Mucosa of descending colon (tissue), 3 donors: ENCODE results near the gene METAP1D. TPM values are rescaled to one million over a fixed set of nuclear protein-coding genes. Genes with fewer than 3 reads are reported as not detected.

Experiments used
- ATAC-seq: fragments of 200-7000 bp; cut with Tn5 transposase; one replicate; pipeline ENCODE4 v1.9.1; 2020; ENCODE audit warnings: mild to moderate bottlenecking, moderate library complexity
- DNase-seq, 3 donors: peaks; one replicate each; pipeline ENCODE4 v3.0.0-alpha.2; 2020
- H3K36me3 ChIP-seq: fragments of 200-600 bp; one replicate; pipeline ENCODE4 v1.8.0; 2021; ENCODE audit warnings: low read depth, mild to moderate bottlenecking
- H3K4me1 ChIP-seq: fragments of 200-600 bp; one replicate; pipeline ENCODE4 v1.8.0; 2021; ENCODE audit warnings: low read depth, mild to moderate bottlenecking
- H3K4me3 ChIP-seq: fragments of 200-600 bp; one replicate; pipeline ENCODE4 v1.8.0; 2021; ENCODE audit warnings: mild to moderate bottlenecking
- H3K9me3 ChIP-seq: fragments of 200-600 bp; one replicate; pipeline ENCODE4 v1.8.0; 2021; ENCODE audit warnings: mild to moderate bottlenecking
- intact Hi-C, 2 donors: fragments of 100-400 bp; cut with DNase I in 1 of 2; cut with micrococcal nuclease in 1 of 2; formaldehyde crosslinking; loops; one replicate each; pipeline versions ENCODE4 v1.11.0 to v1.11.1; 2022; cut with DNase I, micrococcal nuclease
- total RNA-seq, 3 donors: library from RNA; stranded (reverse); fragmentation: NEBNext Ultra II Directional in 2 of 3; extraction: Animal tissue kit (Norgen Biotek cat#: 25700) in 2 of 3; gene quantifications; one replicate each; pipeline versions ENCODE4 v1.2.1 to v1.2.4, GENCODE V29; 2021 to 2023
- TF ChIP-seq, protein P1 (sequence below): fragments of 200-600 bp; IDR thresholded peaks from one replicate; pipeline ENCODE4 v1.8.0; 2022; ENCODE audit warnings: antibody characterized with exemption, mild to moderate bottlenecking
- donor health status: DM: no; HTN: no; CAD: no; lungs with moderate emphysema.
- donor health status: DM: no; HTN: no; CAD: no.
- donor health status: DM: no; HTN: yes; CAD: no.

METAP1D gene
- total RNA-seq, 3 donors from 2014 or later: 5.5 to 10.4 (median 6.7) TPM

DNA sequence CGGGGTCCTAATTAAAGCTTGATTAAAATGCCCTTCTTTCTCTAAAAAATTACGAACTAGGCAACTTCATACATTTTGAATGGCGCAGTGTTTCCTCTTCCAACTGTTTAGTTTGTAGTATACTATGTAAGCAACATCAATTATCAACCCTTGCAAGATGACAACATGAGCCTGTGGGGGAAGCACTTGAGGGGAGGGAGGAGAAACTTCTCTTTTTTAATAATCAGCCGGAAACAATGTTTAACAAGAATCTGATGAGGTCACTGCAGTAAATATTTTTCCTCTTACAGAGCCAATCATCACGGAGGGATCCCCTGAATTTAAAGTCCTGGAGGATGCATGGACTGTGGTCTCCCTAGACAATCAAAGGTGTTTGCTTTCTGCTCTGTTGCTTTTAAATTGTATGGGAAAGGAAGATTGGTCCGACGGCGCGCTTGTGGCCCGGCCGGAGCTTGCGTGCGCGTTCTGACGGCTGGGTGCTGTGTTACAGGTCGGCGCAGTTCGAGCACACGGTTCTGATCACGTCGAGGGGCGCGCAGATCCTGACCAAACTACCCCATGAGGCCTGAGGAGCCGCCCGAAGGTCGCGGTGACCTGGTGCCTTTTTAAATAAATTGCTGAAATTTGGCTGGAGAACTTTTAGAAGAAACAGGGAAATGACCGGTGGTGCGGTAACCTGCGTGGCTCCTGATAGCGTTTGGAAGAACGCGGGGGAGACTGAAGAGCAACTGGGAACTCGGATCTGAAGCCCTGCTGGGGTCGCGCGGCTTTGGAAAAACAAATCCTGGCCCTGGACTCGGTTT, 80.3 kb downstream of the METAP1D start:
- no peak for ATAC-seq
- H3K36me3 ChIP-seq: no peaks in the 10 kb centered on the region
- H3K4me3 ChIP-seq: no peak overlapping the region
- TF ChIP-seq, protein P1, sequence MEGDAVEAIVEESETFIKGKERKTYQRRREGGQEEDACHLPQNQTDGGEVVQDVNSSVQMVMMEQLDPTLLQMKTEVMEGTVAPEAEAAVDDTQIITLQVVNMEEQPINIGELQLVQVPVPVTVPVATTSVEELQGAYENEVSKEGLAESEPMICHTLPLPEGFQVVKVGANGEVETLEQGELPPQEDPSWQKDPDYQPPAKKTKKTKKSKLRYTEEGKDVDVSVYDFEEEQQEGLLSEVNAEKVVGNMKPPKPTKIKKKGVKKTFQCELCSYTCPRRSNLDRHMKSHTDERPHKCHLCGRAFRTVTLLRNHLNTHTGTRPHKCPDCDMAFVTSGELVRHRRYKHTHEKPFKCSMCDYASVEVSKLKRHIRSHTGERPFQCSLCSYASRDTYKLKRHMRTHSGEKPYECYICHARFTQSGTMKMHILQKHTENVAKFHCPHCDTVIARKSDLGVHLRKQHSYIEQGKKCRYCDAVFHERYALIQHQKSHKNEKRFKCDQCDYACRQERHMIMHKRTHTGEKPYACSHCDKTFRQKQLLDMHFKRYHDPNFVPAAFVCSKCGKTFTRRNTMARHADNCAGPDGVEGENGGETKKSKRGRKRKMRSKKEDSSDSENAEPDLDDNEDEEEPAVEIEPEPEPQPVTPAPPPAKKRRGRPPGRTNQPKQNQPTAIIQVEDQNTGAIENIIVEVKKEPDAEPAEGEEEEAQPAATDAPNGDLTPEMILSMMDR: no peak
- no peak for DNase-seq
- intact Hi-C loops: no loop called here
- peaks cover 10% of the 10 kb centered on the region for H3K4me1 ChIP-seq
- H3K9me3 ChIP-seq: no peaks in the 10 kb centered on the region

DNA sequence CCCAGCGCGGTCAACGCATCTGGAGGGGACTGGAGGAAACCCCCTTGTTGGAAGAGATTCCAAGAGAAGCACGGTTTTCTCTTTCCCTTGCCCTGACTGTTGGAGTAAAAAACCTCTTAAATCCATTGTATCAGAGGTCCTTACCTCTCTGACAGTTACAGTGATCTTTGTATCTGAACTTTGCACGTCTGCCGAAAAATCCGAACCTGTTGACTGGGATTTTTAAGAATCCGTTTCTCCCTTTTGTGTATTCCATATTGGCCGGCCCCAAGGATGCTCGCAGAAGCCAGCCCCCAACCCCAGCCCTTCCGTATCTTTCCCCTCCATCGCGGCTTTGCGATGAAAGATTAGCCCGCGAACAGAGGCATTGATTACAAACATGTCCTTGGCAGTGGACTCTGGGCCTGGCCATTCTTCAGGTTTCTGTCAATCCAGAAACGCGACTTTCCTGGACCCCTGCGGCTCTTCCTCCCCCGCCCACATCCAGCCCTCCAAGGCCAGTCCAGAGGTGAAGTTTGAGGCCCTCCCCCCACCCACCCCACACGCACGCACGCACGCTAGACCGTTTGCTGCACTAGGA, 81.0 kb downstream of the METAP1D start:
- DNase-seq: no peak

DNA sequence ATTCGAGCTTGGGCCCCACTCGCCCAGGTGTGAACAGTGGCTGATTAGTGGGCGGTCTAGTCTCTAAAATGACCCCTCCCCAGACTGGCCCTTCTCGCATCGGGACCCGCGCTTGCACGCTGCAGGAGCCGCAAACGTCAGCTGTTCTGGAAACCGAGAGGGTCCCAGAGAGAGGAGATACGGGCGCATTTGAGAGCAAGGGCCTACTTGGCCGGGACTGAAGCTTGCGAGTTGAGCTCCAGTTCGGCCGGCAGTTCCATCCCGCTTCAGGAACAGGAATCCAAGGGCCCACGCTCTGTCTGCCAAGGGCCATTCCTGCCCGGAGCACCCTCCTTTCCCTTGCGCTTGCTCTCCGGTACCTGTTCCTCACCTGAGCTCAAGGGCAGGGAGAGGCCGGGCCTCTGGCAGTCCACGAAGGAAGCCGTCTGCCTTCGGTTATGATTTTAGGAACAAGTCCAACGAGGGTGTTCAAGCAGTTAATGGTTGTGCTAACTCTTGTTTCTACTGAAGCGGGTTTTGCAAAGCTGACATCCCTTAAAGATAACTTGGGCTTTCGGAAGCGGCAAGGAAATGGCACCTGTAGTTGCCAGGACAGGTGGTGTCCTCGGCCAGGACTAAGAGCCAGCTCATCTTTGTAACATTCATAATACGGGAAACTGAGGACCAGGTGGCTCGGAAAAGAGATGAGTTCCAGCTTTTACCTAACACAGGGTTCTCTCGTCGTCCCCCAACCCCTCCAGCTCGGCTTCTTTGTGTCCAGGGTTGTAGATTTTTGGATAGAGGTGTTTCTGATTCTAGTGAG, 81.7 kb downstream of the METAP1D start:
- ATAC-seq (no peak), DNase-seq (no peak)
- Histone ChIP-seq H3K36me3 (no peaks in the 10 kb centered on the region), H3K4me1 (peaks cover 23% of the 10 kb centered on the region), H3K4me3 (no peak overlapping the region), H3K9me3 (no peaks in the 10 kb centered on the region)
- TF ChIP-seq, protein P1: no peak
- intact Hi-C loops: no loop called here

More for the DNA sequence above, 81.0 kb downstream of the METAP1D start:
- Histone ChIP-seq H3K4me3 (no peak overlapping the region), H3K4me1 (peaks cover 17% of the 10 kb centered on the region), H3K36me3 (no peaks in the 10 kb centered on the region), H3K9me3 (no peaks in the 10 kb centered on the region)
- TF ChIP-seq, protein P1: no peak
- intact Hi-C loops: no loop called here
- ATAC-seq: no peak

DNA sequence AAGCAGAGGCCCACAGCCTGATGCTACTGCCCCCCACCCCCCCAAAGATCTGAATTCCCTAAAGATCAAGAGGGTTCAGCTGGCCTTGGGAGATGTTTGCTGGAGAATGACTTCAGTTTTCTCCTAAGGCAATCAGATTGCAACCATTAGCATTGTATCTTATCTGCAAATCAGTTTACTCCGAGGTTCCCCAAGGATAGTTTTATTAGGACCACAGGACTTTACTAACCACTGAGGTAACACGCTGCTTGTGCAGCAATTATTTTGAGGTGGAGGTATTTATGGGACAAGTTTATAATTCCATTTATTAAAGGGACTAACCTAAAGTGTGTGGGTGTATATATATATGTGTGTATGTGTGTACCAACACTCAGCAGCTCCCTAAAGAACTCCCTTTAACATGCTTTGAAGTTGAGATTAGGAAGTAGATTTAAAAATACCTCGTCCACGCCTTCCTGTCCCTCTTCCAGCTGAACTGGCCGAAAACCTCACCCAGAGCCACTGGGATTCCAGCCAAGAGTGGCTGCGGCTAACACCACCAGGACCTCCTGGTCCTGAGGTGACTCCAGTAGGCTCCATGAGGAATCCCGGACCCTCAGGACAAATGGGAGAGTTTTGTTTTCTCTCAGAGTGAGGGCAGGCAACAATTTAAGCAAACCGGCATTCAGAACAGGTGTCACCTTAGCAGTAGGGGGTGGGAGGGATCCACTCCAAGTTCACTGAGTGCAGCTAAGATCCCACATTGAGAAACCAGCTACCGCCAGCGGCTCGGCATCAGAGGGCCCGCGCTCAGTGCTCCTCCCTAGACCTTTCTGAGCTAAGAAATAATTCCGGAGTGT, 82.6 kb downstream of the METAP1D start:
- Histone ChIP-seq H3K9me3 (no peaks in the 10 kb centered on the region), H3K36me3 (no peaks in the 10 kb centered on the region), H3K4me1 (peaks cover 30% of the 10 kb centered on the region), H3K4me3 (no peak overlapping the region)
- TF ChIP-seq, protein P1: no peak
- DNase-seq: no peak
- intact Hi-C loops: no loop called here
- ATAC-seq: no peak
